NCI-H2227 treated with DMSO at 0.1 percent for 48 hours (cell line): ENCODE results near the gene IFITM1.
"Not testable (repeated sequence)": the region's sequence is repeated elsewhere in the genome, so short reads cannot be mapped to it uniquely, and the experiment has no call there.

Experiments
- DNase-seq: peaks from one replicate; lab custom pipeline; 2025; lab: John Stamatoyannopoulos, UW

IFITM1 gene

DNA sequence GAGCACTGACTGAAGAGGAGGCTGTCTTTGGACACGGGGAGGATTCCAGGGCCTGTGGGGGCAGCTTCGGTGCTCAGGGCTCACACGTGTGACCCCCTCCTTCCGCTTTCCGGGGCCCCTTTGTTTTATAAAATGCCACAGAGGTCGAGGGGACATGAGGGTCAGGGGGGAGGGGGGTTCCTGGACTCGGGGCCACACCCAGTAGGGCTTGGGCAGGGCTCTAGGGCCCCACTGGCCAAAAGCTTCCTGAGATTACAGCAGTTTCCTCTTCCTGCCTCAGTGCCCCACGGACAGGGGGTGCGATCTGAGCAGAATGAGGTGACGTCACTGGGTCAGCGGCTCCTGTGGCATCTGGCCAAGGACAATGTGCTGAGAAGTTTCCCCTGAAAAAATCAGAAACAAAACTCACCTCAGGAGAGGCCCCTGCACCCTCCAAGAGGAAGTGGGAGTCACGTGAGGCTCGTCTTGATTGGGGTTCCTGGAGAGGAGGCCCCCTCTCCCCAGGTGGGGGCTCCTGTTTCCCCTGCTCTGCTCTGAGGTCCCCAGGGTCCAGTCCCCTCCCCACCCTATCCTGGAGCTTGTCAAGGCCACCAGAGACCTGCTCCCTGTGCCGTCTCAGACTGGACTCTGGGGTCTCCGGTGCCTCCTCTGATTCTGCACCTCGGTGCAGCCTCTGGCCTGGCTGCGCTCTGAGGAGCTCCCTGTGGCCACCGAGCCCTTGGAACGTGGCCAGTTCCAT, 13.2 kb downstream of the IFITM1 start:
- no peak for DNase-seq

DNA sequence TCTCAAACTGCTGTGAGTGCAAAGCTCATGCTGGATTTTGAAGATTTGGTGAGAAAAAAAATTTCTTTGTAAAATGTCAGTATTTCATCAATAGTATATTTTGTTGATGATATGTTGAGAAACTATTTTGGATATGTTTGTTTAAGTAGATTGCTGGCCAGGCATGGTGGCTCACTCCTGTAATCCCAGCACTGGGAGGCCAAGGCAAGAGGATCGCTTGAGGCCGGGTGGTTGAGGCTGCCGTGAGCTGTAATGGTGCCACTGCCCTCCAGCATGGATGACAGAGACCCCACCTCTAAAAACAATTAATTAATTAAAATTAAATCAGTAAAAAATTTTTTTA, 13.7 kb downstream of the IFITM1 start:
- DNase-seq, result no peak

DNA sequence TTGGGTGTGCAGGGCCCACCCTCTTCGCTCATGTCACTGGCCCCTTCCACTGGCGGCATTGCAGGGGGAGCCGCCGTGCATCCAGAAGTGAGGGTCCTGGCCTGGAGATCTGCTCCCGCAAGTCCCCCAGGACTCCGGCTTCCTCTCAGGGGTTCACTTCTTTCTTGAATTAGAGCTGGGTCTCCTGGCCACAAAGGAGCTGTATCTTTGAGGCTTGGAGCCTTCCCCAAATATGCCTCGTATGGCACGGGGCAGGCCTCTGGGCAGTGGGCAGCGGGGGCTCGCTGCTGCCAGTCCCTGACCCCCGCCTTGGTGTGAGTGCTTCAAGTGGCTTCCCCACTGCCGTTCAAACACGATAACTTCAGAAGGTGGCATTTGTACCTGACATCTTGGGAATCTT, 14.2 kb downstream of the IFITM1 start:
- no peak for DNase-seq

DNA sequence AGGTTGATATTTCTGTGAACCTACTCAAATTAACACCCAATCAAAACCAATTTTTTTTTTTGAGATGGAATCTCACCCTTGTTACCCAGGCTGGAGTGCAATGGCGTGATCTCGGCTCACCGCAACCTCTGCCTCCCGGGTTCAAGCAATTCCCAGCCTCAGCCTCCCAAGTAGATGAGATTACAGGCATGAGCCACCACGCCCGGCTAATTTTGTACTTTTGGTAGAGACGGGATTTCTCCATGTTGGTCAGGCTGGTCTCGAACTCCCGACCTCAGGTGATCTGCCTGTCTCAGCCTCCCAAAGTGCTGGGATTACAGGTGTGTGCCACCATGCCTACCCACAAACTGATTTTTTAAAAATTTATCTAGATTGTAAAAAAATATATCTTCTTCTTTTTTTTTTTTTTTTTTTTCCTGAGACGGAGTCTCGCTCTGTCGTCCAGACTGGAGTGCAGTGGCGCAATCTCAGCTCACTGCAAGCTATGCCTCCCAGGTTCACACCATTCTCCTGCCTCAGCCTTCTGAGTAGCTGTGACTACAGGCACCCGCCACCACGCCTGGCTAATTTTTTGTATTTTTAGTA, 14.8 kb downstream of the IFITM1 start:
- not testable (repeated sequence) for DNase-seq

DNA sequence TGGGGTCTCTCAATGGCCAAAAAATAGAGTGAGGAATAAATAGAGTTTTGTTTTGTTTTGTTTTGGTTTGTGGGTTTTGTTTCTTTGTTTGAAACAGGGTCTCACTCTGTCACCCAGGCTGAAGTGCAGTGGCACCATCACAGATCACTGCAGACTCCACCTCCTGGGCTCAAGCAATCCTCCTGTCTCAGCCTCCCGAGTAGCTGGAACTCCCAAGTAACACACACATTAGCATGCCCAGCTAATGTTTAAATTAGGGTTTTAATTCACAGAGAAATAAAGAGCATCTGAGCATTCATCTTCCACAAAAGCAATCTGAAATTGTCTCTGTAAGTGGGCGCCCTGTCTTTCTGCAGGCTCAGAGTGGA, 16.0 kb downstream of the IFITM1 start:
- no peak for DNase-seq

DNA sequence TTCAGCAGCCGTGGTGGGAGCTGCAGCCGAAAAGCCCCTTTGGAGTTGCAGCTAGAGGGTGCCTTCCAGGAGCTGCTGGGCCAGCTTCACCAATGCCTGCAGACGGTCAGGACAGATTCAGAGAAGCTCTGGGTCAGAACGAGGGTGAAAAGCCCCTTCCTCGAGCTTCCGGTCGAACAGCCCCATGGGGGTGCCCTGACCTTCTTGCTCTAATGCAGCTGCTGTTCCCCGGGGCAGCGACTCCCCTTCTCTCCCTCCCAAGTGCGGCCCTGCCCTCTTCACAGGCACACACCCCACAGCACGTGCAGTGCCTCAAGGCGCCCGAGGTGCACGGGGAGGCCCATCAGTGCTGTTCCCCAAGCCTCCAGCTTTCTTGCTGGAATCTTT, 16.5 kb downstream of the IFITM1 start:
- DNase-seq, result no peak

DNA sequence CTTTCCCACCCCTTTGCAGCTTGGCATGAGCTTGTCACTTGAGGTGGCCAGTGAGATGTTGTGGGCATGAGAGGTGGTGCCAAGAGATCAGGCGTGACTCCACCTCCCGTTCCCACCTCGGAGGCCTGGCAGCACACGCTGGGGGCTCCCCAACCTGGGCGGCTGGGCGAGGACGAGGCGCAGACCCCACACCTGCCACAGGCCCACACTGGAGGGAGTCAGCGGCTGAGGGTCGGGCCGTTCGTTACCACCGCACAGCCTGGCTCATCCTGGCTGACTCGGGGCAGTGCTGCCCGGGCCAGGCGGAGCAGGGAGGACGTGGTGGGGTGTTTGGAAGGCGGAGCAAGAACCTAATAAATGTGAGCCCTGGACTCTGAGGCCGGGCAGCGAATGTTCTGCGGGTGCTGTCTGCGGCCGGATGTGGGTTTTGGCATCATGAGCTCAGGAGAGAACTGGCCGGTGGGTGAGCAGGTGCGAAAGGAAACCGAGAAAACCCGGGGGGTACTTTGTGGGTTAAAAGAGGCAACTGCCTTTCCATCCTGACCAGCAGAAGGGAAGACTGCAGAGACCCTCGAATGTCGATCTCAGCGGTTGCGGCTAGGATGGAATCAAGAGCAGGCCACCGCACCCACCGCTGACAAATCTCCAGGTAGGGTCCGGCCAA, 17.0 kb downstream of the IFITM1 start:
- no peak for DNase-seq

DNA sequence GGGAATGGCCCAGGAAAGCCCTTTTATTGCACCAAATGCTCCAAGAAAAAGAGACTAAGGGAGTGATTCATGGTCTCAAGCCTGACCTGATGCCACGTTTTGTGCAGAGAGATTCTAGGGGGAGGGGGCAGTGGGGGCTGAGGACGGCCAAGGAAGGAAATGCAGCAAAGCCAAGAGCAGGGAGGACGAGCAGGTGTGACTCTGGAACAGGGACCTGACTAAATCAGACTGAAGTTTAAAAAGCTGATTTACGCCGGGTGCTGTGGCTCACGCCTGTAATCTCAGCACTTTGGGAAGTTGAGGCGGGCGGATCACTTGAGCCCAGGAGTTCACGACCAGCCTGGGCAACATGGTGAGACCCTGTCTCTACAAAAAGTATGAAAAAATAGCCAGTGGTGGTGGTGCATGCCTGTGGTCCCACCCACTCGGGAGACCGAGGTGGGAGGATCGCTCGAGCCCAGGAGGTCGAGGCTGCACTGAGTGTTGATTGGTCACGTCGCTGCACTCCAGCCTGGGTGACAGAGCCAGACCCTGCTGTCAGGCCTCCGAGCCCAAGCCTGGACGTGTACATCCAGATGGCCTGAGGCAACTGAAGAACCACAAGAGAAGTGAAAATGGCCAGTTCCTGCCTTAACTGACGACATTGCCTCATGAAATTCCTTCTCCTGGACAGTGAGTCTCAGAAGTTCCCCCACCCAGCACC, 17.7 kb downstream of the IFITM1 start:
- DNase-seq, result no peak

DNA sequence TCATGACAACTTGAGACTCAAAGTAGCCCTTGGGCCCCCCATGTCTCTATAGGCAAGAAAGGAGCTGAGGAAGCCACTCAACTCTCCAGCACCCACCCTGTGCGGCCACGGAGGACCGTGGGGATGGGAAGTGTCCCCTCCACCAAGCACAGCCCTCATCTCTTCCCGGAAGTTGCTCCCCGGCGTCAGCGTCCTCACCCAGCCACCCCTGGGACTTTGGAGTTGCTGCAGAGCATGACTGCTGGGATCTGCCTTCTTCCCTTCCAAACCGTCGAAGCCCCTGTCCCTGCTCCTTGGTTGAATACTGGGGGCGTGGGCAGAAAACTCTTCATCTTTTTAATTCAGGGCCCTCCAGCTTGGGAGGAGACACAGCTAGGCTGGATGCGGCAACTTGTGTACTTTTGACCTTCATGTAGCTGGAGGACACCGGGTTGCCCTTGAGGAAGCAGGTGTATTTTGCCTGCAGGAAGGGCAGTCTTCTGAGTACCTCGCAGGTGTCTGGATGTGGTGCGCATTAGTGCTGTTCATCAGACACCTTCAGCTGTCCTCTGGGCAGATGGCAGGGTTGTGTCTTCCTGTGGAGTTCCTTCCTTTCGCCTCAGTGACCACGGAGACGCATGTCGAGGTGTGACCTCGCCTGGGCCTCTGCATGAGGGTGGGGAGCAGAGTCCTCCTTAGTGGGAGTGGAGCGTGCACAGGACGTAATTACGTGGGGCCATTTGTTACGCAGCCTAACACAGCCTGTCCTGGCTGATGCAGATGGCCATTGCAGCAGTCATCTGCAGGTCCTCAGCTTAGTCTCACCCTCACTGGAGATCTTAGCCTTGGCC, 19.0 kb downstream of the IFITM1 start:
- DNase-seq, result no peak

DNA sequence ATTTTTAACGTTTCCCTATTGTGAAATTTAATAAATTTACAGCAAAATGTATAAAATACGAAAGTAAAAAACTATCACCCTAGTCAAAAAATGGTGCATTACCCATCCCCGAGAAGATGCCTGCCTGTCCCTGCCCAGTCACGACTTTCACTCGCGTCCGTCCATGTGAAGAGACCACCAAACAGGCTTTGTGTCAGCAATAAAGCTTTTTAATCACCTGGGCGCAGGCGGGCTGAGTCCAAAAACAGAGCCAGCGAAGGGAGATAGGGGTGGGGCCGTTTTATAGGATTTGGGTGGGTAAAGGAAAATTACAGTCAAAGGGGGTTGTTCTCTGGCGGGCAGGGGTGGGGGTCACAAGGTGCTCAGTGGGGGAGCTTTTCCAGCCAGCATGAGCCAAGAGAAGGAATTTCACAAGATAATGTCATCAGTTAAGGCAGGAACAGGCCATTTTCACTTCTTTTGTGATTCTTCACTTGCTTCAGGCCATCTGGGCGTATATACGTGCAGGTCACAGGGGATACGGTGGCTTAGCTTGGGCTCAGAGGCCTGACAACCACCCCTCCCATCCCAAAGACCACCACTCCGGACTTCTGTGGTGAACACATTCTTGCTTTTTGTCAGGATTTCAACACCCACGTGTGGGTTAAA, 19.9 kb downstream of the IFITM1 start:
- DNase-seq, result not testable (repeated sequence)

DNA sequence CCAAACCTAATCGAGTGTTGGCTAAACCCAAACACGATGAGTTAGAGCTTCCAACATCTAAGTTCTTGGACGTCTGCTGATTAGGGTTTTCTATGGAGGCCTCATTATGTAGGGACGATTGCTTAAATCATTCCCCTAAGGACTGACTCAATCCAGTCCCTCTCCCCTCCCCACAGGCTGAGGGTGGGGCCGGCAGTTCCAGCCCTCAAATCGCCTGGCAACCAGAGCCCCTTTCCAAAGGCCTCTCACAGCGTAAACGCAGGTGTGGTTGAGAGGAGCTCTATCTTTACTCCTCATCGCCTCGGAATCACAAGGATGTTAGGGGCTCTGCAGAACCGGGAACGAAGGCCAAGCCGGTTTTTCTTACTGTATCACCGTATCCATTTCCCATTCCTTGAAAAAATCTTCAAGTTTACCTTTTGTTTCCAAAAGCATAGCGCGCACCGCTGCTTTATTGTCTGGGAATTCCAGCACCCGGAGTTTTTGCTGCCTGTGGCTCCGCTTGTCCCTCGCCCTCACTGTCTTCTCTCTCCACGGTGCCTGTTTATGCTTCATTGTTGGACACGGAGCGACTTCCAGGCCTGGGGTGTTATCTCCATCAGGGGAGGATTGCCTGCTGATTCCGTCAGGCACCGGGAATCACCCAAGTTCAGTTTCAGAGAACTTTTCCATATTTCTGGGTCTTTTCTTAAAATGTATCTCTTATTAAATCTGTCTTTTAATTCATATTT, 20.6 kb downstream of the IFITM1 start:
- no peak for DNase-seq

DNA sequence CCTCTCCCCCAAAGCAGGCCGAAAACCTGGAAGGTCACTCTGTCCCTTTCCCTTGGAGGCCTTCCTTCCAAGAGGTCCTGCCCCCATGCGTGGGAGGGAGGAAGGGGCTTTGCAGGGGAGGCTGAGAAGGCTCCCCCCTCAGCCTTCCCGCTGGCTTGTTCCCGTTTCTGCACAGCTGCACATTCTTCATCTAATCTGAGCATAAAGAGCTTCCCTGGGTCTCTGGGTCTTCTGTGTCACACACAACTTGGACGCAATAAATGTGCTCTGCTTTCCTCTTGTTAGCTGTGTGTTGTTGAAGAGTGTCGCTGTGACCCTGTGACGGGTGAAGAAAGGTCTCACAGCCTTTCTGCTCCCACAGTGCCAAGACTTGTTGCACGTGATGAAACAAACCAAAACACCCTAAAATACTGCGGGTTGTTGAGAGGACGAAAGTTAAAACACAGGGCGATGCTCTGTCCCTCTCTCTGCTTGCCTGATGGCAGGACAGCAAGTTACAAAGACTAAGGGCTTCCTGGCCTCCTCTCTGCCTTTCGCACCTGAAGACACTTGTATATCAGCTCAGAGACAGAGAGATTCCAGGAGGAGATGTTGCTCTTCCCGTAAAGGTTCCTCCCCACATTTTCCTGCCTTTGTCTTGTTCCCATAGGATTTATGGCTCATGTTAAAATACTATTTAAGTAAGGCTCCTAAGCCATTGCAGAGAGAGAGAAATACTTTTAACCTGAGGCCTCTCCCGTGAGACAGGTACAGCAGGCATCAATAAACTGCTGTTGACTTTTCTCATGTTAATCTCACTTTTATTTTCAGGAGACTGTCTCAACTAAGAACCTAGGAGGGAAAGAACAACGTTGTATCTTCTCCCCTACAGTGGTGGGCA, 22.2 kb downstream of the IFITM1 start:
- DNase-seq, result no peak

DNA sequence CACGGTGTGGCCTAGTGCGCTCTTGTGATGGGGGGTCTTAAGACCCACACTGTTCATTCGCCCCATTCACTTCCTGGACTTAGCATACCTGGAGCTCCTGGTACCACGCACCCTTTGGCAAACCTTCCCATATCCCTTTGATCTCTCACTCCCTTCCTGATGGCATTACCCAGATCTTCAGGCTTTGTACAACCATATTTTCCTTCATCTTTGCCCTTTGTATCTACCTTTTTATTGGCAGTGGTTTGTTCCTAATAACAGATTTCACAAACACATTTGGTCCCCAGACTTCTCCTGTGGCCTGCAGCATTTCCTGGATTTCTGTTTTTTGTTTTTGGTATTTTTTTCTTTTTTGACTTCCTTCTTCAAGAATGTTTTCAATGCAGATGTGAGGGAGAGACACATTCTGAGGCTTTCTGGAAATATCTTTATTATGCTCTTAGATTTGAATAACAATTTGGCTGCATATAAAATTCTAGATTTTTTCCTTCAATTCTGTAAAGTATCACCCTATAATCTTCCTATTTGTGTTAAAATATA, 22.9 kb downstream of the IFITM1 start:
- DNase-seq, result no peak

DNA sequence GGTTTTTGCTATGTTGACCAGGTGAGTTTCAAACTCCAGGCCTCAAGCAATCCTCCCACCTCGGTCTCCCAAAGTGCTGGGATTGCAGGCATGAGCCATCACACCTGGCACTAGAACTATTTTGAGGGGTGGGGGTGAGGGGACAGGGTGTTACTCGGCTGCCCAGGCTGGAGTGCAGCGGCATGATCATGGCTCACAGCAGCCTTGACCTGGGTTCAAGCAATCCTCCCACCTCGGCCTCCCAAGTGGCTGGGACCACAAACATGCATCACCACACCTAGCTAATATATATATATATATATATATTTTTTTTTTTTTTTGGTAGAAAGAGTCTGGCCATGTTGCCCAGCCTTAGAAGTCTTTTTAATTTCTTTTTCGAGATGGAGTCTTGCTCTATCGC, 23.9 kb downstream of the IFITM1 start:
- no peak for DNase-seq

DNA sequence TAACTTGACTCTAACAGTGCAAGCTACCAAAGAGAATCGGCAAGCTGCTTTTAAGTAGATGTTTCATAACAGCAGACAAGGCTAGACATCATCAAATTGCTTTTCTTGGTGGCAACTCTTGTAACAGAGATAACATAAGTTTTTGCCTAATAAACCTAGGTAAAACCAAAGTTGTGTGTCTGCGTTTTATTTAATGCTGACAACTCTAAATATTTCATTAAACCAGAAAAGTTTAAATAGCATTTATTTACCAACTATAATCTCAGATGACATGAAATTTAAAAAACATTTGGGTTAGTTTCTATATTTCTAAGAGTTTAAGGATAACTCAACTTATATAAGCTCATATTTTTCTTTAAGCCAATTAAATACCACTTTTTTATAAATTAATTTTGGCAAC, 26.1 kb downstream of the IFITM1 start:
- DNase-seq, result no peak

DNA sequence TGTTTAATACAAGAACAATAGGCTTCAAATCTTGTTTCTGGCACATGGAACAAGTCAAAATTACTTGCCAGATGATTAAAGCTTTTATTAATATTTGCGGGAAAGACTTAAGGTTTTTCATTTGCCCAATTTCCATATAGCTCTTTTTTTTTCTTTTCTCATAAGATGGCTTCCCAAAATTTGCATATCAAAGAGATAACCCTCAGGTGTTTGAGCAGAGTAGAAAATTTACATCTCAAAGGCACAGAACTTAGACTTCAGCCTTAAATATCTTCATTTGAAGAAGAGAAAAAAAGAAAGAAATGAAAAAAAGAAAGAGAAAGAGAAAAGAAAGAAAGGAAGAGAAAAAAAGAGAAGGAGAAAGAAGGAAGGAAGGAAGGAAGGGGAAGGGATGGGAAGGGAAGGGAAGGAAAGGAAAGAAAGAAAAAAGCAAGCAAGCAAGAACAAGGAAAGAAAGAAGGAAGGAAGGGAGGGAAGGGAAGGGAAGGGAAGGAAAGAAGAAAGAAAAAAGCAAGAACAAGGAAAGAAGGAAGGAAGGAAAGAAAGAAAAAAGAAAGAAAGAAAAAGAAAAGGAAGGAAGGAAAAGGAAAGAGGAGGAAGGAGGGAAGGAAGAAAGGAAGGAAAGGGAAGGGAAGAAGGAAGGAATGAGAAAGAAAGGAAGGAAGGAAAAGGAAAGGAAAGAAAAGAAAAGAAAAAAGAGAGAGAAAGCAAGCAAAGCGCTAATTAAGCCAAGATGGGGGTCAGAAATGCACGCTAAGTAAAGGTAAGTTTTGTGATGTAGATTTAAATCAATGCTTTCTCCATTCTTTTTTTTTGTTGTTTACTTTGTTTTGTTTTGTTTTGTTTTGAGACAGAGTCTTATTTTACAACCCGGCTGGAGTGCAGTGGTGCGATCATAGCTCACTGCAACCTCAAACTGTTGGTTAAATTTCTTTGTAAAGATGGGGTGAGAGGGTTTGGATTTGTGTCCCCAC, 27.0 kb downstream of the IFITM1 start:
- no peak for DNase-seq

DNA sequence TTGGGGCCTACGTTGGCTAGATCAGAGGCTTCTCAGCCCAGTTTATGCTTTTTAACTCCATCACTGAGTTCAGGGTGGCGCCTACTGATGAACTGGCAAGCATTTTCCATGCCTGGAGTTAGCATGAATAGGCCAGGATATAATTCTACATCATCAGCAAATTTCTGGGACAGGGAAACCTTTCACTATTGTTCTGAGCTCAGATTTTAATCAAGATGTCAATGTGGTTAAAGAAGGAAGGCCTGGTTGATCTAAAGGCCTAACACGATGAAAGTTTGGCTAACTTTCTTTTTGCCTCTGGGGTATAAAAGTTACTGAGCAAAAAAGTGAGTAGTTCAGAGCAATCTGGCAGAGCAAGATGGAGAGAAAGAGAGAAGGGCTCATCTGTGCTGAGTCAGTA, 28.5 kb downstream of the IFITM1 start:
- DNase-seq, result no peak

DNA sequence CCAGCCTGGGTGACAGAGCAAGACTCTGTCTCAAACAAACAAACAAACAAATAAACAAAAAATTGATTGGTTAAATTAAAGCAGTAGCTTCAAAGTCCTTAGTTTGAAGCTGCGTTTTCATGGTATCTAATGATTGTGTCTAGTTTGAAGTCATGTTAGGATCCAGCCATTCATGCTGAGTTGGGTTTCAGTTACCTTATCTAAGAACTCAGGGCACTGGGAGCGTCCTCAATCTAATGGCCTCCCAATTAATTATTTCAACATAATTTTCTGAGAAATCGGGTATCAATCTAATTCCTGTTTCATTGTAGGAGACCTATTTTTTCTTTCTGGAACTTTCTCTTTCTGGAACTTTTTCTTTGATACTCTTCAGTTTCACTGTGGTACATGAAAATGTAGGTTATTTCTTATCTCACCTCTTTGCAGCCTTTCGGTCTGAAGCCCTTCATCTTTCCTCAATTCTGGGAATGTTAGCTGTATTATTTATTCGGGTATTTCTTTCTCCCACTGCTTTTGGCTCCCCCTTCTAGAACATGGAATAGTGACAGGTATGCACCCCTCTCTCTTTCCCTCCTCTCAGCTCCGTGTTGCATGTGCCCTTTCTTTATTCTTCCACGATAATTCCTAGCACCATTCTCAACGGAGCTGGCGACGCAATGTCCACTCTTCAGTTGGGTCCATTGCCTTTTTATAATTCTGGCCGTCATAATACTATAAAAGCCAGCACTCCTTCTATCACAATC, 31.2 kb downstream of the IFITM1 start:
- DNase-seq, result no peak
